GM19452 (cell line): ENCODE results near the gene TLE1.
"Not testable (repeated sequence)": the region's sequence is repeated elsewhere in the genome, so short reads cannot be mapped to it uniquely, and the experiment has no call there.

ENCODE experiments used
- ATAC-seq: cut with Tn5 transposase; IDR thresholded peaks from one replicate; pipeline ENCODE4 v1.9.1; 2021; ENCODE audit not compliant: unreplicated experiment

The TLE1 gene

DNA sequence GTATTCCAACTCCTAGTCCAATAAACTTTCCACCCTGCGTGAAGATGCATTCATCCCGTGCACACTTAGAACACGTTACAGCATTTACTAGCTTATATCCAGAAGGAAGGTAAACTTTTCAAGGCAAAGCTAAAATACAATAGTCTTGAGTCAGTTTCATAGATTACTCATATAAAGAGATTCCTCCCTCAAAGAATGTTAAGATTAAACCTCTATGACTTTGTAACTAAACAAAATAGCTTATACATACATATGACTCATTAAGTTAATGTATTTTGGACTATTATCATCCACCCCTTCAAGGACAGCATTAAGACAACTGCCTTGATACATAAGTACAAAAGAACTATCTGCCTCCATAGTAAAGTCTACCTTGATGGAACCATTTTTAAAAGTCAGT, 36.1 kb downstream of the TLE1 start:
- no peak for ATAC-seq

DNA sequence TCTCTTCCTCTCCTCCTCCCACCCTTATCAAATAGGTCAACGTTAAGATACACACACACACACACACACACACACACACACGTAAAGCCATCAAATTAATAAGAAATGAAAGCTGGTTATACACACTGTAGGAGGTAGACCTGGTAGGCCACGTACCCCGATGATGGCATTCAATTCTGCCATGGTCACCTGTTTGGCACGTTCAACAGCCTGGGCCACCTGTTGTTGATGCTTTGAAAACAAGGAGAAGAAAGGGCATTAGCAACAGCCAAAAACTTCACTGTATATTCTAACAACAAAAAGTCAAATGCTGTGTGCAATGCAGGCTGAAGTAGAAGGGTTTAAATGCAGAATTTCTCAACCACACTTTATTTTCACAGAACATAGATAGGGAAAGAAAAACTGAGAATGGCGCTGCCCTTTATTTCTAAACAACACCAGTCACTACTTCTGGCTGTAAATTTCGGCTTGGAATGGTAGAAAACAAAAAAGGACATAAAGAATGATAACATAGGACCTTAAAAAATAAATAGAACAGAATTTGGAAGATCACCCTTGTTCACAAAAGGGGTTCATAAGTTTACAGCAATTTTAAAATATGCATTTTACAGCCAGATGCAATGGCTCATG, 37.2 kb downstream of the TLE1 start:
- ATAC-seq = no peak

DNA sequence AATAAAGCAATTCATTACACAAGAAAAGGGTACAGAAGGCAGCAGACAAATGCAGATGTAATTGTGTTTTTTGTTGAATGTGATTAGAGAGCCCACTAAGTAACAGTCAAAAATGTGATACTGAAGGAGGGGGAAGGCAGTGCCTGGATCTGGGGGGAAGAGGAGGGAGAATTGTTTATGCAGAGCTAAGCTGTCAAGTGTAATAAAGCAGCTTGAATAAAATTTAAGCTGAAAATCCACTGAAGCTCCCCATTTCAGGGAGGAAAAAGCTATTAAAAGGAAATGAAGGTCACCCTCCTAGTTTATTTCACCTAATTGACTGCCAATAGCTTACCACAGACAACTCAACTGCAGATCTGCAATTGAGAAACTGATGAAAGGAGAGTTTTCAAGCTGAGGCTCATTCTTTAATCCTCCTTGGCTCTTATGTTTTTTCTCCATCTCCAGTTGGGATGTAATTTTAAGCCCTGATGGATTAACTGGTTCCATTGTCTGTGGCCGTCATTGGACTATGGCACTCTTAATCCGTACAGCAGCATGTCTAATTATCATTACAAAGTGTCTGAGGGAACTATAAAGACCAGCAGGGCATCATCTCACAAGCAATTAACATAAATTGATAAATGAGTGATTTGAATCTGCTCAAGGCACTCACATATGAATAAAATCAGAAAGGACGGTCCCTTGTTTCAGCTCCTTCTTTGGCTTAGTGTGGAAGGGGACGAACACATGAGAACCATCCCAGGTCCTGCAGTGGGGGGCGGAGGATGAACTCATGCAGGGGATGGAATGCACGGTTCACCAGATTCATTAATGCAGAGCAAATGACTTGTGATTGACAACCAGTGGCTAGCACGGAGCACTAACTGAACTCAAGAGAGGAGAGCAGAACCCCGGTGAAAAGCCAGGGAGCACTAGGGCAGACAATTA, 38.5 kb downstream of the TLE1 start:
- no peak for ATAC-seq

DNA sequence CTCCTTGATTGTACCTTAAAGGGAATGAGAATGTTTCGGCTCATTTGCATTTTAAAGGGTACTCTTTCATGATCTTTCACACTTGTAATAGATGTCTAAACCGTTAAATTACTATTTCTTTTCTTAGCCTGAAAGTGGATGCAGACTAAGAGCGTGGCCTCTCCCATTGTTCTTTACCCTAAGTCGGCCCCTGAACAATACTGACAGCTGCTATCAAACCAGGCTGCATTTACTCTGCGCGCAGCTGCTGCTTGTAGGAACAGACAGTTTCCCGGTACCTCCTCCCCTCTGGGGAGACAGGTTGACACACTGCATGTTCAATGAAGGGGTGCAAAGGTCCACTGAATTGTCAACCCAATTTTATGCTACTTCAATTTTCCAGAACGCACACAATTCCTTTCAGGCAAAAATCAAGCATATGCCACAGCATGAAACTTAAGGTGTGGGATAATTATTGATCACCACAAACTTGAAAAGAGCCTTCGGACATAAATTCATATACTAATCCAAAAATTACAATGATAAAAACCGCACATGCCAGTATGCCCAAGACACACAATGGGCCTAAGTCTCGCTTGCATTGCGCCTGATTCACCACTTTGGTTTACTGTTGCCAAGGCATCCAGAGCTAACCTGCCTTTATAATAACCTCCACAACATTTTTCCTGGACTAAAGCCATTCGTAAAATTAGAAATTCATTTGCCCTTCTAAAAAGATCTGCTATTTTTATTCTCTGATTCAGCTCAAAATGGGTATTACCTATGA, 39.7 kb downstream of the TLE1 start:
- ATAC-seq = no peak

DNA sequence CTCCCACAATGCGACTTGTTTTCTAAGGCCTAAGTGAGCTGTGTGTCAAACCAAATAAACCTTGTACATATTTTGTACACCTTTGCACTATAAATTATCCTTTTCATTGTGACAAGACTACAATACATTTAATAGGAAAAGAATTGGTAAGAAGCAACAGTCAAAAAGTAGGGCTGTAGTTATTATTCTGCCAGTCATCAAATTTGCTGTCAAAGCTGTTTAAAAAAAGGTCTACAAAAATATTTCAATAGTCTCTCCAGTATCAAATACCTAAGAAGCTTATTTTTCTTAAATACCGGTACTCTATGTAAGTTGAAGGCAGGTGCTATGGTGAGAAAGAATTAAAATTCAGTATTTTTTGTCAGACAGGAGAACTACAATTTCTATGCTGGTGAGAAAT, 40.5 kb downstream of the TLE1 start:
- ATAC-seq = no peak

DNA sequence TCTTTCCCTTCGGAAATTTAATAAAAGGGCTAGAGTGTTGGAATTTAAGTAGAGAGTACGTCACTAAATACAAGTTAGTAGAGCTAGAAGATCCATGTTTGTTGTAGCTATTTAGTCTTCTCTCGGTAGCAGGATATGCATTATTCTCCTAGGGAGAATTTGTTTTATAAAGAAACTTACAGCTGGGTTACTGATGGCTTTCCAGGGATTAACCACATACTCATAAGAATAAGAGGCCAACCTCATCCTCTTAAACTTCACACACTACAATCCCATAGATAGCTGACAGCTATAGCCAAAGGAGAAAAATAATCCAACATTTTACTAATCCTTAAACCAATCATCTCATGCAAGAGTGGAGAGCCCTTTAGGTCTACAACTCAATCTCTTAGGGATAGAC, 43.0 kb downstream of the TLE1 start:
- no peak for ATAC-seq

DNA sequence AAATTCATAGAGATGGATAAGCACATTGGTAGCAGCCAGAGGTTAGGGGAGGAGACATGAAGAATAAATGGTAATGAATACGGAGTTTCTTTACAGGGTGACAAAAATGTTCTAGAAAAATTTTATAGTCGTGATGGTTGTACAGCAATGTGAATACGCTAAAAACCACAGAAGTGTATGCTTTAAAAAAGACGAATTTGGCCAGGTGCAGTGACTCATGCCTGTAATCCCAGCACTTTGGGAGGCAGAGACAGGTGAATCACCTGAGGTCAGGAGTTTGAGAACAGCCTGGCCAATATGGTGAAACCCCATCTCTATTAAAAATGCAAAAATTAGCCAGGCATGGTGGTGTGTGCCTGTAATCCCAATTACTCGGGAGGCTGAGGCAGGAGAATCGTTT, 44.8 kb downstream of the TLE1 start:
- ATAC-seq = not testable (repeated sequence)

DNA sequence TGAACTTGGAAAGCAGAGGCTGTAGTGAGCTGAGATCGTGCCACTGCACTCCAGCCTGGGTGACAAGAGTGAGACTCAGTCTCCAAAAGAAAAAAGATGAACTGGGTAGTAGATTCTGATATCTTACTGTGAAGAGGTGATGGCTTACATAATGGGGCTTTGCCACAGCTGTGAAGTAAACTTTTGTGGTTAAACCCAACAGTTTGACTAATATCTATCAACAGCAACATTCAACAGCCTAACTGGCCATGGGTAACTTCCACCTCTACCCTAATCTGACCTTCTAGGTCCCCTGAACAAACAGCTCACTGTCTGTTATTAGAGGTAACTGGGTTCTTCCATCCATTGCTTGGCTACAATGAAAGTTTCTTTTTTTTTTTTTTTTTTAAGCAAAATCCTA, 52.1 kb downstream of the TLE1 start:
- ATAC-seq = peak; percentile 63

DNA sequence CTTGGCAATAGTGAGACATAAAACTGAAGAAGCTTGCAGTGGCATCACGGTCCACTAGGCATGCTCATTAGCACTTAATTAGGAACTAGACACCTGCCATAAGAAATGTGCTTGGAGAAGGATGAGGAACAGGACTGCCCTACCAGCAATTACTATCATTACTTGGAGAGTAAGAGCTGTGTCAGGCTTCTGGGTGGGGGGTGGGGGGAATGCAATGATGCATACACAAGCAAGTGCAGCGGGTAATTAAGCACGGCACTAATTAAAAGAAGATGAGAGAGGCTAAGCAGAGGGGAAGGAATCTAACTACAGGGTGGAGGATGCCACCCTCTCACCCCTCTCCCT, 53.1 kb downstream of the TLE1 start:
- no peak for ATAC-seq

DNA sequence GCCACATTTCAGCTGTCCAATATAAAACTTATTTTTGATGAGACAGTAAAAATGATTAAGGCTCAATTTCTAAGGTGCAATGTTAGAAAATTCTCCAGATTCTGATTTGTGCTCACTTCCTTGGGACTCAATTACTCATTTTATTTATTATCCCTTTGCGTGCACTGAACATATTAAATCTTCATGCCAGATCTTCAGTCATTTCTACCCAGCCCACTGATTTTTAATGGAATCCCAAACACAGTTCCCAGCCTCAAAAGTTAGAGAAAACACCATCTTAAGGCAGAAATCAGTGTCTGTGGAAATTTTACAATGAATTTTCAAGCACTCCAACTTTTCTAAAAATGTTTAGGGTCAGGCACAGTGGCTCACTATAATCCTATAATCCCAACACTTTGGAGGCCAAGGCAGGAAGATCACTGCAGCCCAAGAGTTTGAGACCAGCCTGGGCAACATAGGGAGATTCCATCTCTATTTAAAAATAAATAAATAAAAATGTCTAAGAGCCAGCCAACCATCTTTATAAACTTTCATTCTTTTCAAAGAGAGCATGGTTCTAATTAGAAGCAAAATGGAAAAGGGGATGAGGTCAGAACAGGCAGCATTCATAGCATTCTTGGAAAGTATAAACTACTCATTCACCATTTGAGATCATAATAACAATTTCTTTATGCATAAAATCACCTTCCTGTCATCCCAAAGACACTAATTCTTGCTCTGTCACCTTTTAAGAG, 53.7 kb downstream of the TLE1 start:
- ATAC-seq = no peak

DNA sequence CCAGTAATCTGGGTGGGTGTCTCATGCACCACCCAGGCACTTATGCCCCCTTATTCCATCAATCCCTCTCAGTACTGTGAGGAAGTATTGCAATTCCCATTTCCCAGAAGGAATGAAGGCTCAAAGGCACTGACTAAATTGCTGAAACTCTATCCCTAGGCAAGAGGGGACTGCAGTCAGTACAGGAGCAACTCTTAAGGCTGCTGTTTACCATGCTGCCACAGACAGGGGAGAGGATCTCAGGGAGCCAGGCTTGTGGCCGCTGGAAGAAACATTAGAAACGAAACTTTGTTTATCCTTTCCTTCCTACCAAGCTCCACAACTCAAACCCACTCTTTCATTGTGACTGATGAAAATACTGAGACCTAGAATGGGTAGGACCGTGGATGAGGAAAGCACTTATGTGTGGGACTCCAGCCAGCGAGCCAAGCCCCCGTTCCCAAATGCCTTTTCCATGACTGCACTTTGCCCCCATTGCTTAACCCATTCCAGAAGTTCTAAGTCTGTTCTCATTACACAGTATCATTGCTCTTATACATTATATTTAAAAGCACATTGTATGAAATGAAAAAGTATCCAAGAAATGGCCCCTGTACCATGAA, 54.3 kb downstream of the TLE1 start:
- no peak for ATAC-seq

DNA sequence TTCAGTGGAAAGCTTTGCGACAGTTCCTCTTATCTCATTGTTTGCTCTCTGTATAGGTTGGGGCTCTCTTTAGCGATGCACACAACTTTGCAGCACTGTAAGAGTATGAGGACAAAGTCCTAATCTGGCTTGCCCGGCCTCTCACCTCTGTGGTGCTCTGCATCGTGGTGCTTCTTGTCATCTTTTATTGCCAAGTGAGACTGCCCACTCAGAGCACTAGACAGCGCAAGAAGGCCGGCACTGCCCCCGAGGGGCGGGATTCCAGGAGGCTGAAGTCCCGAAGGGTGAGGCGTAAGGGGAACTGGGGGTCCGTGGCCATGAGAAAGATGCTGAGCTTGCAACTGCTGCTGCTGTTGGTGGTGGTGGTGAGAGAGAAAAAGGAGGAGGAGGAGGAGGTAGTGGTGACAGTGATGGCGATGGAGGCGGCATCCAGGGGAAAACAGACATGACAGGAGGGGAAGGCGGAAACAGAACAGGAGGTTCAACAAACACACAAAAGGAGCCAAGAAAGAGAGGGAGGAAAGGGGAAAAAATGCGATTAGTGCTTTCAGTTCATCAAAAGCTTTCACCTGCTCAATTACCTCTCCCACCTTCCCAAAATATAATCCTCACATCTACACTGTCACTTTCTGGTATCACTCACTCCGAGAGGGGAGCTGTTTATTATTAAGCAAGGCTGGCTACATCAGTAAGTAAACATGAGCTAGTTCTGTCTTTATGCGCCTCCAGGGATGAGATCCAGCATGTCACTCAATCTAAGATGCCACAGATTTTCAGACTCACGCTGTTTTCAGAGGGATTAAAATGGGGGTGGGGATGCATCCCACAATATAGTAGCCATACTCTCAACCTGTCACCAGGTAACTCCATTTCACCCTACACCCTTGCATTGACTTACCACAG, 55.1 kb downstream of the TLE1 start:
- ATAC-seq = no peak

DNA sequence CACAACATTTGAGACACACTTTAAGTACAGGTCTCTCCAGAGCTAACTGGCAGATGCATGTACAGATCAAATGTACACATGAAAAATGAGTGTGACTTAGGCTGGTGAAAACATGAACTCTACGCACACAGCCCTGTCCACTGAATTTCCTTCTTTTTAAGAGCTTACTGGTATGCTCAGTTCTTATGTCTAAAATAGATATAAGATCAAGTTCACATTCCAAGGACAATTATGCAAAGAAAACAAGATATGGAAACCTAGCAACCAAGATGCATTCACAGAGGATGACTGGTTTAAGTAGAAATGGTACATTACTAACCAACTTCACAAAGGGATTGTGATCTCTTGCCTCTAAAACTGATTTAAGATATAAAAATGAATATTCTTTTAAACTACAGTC, 56.7 kb downstream of the TLE1 start:
- ATAC-seq = no peak

DNA sequence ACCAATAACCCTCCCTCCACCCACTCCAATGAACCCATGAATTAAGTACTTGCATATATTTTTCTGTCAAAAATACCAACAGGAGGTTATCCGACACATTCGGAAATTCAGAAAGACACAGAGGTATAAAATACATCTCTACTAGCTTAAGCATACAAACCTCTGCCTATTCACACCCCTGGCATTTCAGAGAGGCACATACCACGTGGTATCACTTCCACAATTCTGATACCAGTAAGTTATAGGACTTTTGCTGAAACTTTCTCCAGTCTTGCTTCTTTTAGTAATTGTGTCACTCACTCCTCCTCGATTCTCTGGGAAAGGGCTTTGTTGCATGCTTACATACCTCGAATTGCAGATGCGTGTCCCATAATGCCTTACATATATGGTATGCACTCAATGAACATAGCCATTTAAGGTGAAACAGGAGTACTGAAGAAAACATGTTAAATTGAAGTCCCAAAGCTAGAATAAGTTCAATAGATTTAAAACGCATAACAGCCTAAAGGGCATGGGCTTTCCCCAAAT, 58.1 kb downstream of the TLE1 start:
- ATAC-seq = no peak

DNA sequence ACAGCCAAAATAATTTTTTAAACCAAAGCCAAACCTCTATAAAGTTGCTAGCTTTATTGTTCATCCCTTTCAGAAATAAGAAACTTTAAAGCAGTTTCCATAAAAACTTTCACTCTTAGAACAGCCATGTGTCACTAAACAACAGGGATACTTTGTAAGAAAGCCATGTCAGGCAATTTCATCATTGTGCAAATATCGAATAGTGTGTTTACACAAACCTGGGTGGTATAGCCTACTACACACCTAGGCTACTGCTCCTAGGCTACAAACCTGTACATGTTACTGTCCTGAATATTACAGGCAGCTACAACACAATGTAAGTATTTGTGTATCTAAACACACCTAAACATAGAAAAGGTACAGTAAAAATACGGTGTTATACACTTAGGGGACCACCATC, 59.9 kb downstream of the TLE1 start:
- no peak for ATAC-seq

DNA sequence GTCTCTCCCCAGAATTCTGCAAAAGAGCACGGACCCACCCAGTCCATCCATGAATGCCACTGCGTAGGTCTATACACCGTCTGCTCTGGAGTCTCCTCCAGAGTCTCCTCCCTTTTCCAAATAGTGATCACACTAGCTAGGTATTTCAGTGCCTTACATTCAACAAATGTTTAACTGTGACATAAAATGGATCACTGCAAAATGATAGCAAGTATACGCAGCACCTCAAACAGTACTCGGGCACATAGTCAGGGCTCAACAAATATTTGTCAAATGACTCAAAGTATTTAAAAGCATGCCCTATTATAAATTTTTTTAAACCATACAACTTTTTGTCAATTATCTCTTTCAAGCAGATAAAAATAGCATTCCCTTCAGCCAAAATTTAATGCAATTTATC, 60.5 kb downstream of the TLE1 start:
- no peak for ATAC-seq

DNA sequence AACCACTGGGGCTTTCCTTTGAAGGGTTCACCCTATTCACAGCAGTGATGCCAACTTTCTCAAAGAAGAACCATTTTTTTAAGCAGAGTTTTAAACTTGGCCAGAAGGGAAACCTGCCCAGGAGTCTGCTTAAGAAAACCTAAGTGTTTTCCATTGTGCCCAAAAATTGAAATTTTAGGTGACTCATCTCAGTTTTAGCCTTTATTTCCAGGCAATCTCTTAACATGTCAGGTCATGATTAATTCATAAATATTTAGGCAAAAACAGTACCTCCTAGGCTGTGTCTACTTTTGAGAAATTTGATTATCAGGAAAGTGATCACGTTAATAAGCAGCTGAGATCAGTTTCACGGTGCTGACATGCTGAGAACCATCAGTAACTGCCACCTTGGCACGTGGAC, 61.9 kb downstream of the TLE1 start:
- no peak for ATAC-seq

DNA sequence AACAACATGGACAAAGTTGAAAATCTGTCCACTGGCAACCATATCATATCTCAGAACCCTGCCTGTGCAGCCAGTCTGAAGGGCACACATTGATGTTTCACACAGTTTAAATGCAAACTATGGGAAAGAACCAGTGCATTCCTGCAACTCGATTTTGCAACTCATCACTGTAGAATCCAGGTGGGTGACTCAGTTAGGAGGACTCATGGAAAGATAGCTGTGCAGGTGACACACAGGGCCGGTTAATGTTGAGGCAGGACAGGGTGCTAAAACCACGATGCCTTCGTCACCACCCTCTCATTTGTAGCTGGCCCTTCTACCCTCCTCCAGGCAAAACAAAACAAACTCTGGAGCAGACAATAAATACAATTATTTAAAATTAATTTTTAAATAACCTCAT, 62.8 kb downstream of the TLE1 start:
- ATAC-seq = no peak

DNA sequence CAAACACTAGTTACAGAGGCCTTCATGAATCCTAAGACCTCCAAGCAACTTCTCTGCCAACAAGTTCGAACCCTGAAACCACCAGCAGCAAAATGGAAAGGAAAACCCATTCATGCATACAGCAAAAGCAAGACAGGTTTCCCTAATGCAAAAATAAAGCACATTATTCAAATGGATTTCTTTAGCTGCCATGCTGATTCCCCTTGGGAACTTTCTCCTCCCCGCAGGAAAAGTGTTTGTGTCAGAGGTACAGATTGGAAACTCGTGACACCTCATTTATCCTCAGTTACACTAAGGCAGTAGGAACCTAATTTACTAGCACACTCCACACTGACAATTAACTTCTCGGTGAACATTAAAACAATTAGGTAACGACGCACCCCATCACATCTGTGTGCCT, 63.4 kb downstream of the TLE1 start:
- no peak for ATAC-seq

DNA sequence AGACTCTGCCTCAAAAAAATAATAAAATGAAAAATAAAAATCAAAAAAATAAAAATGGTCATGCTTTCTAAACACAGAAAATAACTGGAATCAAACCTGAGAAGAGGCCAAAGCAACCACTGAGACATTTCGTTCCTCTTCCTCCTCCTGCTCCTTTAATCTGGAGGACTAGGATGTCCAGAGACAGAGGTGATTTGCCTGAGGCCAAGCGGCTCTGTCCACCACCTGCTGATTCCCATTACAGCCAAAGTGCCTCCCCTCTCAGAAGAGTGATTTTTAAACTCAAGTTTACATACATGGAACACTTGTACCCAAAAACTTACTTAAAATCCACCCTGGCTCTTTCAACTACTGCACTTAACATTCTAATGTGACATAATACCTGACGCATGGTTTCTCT, 65.6 kb downstream of the TLE1 start:
- no peak for ATAC-seq
